MCF 10A (cell line): Measurements from ENCODE around the gene SOX5. TPM values are rescaled to one million over a fixed set of nuclear protein-coding genes. Genes with fewer than 3 reads are reported as not detected.

ENCODE experiments used
- BruUV-seq: library from RNA; stranded (reverse); fragments of 400-500 nt; replicated peaks from 2 replicates; lab custom pipeline; 2021; lab: Mats Ljungman, UMichigan
- CTCF ChIA-PET: fragments of 300-600 bp; sonication (Branson Sonifier 250); formaldehyde crosslinking; extraction: SDS; loops from one replicate; lab custom pipeline; 2021; ENCODE audit warnings: antibody characterized with exemption, inconsistent platforms; lab: Yijun Ruan, JAX
- POLR2A ChIA-PET: fragments of 300-600, 350-650 bp; sonication (Branson Sonifier 250); formaldehyde crosslinking; extraction: SDS; loops from one replicate; lab custom pipeline; 2020; ENCODE audit warnings: antibody characterized with exemption, inconsistent platforms; lab: Yijun Ruan, JAX
- DNase-seq: peaks from one replicate; pipeline ENCODE4 v3.0.0-alpha.2; 2018; ENCODE audit not compliant: unreplicated experiment
- H3K27ac Mint-ChIP-seq: one replicate; pipeline ENCODE4 v1.8.0; 2022; ENCODE audit warnings: mild to moderate bottlenecking, low read depth, mixed read lengths; ENCODE audit not compliant: unreplicated experiment
- H3K27me3 Mint-ChIP-seq: one replicate; pipeline ENCODE4 v1.8.0; 2022; ENCODE audit warnings: mixed read lengths; ENCODE audit not compliant: insufficient read depth, unreplicated experiment
- H3K36me3 Mint-ChIP-seq: one replicate; pipeline ENCODE4 v1.8.0; 2022; ENCODE audit warnings: mild to moderate bottlenecking, moderate library complexity, mixed read lengths; ENCODE audit not compliant: insufficient read depth, unreplicated experiment
- H3K4me1 Mint-ChIP-seq: one replicate; pipeline ENCODE4 v1.8.0; 2022; ENCODE audit warnings: mixed read lengths; ENCODE audit not compliant: insufficient read depth, unreplicated experiment
- H3K4me3 Mint-ChIP-seq: one replicate; pipeline ENCODE4 v1.8.0; 2022; ENCODE audit warnings: mild to moderate bottlenecking, moderate library complexity, mixed read lengths; ENCODE audit not compliant: unreplicated experiment
- H3K9me3 Mint-ChIP-seq: one replicate; pipeline ENCODE4 v1.8.0; 2022; ENCODE audit warnings: mixed read lengths; ENCODE audit not compliant: unreplicated experiment
- intact Hi-C: fragments of 100-400 bp; cut with micrococcal nuclease; formaldehyde crosslinking; loops from 2 replicates; pipeline ENCODE4 v1.14.1; 2022
- total RNA-seq: library from RNA; stranded (reverse); gene quantifications from 2 replicates; pipeline ENCODE4 v1.2.3, GENCODE V29; 2022
- TF ChIP-seq, protein P1 (sequence below): fragments of 200-600 bp; IDR thresholded peaks from one replicate; pipeline ENCODE4 v1.8.0; 2022; ENCODE audit warnings: antibody characterized with exemption, mild to moderate bottlenecking; ENCODE audit not compliant: unreplicated experiment

Gene SOX5
- total RNA-seq, 1 experiment from 2014 or later, result 0.91 TPM

DNA sequence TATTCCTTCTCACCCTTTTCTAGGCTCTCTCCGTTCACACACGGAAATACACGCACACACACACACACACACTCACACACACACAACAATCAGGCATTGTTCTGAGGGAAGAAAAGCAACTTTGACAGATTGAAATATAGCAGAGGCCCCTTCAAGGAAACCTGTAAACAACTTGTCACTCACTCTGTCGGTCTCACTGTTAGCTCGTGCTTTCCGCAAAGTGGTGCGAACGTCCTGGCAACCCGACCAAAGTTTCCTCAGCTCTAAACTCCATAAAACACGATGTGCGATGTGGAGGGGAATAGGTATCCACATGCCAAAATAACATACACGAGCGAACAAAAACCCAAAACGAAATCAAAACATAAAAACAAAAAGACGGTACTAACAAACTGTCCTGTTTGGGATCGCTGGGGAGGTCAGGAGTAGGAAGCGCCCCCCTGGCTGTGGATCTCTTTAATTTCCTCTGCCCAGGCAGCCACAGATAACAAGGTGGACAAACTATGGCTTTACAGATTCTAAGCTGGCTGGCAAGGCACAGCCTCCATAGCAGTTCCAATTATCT, 822 bp upstream of the SOX5 start:
- TF ChIP-seq, protein P1, sequence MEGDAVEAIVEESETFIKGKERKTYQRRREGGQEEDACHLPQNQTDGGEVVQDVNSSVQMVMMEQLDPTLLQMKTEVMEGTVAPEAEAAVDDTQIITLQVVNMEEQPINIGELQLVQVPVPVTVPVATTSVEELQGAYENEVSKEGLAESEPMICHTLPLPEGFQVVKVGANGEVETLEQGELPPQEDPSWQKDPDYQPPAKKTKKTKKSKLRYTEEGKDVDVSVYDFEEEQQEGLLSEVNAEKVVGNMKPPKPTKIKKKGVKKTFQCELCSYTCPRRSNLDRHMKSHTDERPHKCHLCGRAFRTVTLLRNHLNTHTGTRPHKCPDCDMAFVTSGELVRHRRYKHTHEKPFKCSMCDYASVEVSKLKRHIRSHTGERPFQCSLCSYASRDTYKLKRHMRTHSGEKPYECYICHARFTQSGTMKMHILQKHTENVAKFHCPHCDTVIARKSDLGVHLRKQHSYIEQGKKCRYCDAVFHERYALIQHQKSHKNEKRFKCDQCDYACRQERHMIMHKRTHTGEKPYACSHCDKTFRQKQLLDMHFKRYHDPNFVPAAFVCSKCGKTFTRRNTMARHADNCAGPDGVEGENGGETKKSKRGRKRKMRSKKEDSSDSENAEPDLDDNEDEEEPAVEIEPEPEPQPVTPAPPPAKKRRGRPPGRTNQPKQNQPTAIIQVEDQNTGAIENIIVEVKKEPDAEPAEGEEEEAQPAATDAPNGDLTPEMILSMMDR, result no peak
- no peaks in the 10 kb centered on the region for H3K36me3 Mint-ChIP-seq
- ChIA-PET CTCF (interaction anchor here (0.6 to 1.2 kb wide), 2 partner anchors 659 to 746 kb away, joined by 3 to 4 read pairs; no protein-coding TSS in a partner anchor), POLR2A (interaction anchor here (0.7 kb wide), 1 partner anchor 292 kb away, joined by 4 read pairs; no protein-coding TSS in a partner anchor)
- no peaks in the 10 kb centered on the region for H3K4me1 Mint-ChIP-seq
- no peak overlapping the region for H3K27ac Mint-ChIP-seq
- H3K4me3 Mint-ChIP-seq, result no peak overlapping the region
- peaks cover 17% of the 10 kb centered on the region for H3K27me3 Mint-ChIP-seq
- DNase-seq, result no peak
- no peaks in the 10 kb centered on the region for H3K9me3 Mint-ChIP-seq
- BruUV-seq, result no TSS peak
- intact Hi-C loops, result no loop called here

GRCh38 chr12:23948291-23948690, 1.2 kb downstream of the SOX5 start:
- no peak overlapping the region for H3K27ac Mint-ChIP-seq
- H3K4me1 Mint-ChIP-seq, result no peaks in the 10 kb centered on the region
- CTCF ChIA-PET, result interaction anchor here (0.6 kb wide), 2 partner anchors 207 to 270 kb away, joined by 3 read pairs; no protein-coding TSS in a partner anchor
- no peaks in the 10 kb centered on the region for H3K36me3 Mint-ChIP-seq
- no peak for DNase-seq
- POLR2A ChIA-PET, result no interaction called here
- no peaks in the 10 kb centered on the region for H3K9me3 Mint-ChIP-seq
- BruUV-seq, result no TSS peak
- intact Hi-C loops, result no loop called here
- H3K4me3 Mint-ChIP-seq, result no peak overlapping the region
- peaks cover 21% of the 10 kb centered on the region for H3K27me3 Mint-ChIP-seq
- TF ChIP-seq, protein P1, result no peak

DNA sequence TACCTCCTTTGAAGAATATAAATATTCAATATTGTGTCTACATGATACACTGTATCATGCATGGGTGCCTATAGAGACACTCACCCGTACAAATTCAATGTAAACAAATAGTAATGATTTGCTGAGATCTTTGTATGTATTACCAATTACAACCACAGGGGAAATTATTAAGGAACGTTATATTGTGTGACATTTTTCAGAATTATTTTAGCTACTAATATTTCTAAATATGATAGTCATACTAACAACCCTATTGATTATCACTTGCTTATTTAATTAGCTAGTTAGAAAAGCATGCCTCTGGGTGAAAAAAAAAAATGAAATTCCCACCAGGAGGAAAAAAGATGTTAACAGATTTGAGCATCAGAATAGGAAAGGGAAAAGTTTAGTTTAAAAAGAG, 2.1 kb downstream of the SOX5 start:
- intact Hi-C loops, result no loop called here
- CTCF ChIA-PET, result interaction anchor here (0.6 kb wide), 1 partner anchor 1112 kb away, joined by 3 read pairs; no protein-coding TSS in a partner anchor
- Mint-ChIP-seq H3K9me3 (no peaks in the 10 kb centered on the region), H3K27ac (no peak overlapping the region), H3K36me3 (no peaks in the 10 kb centered on the region), H3K4me1 (no peaks in the 10 kb centered on the region), H3K4me3 (no peak overlapping the region), H3K27me3 (peaks cover 30% of the 10 kb centered on the region)
- DNase-seq, result no peak
- POLR2A ChIA-PET, result no interaction called here
- TF ChIP-seq, protein P1, result no peak
- BruUV-seq, result no TSS peak

DNA sequence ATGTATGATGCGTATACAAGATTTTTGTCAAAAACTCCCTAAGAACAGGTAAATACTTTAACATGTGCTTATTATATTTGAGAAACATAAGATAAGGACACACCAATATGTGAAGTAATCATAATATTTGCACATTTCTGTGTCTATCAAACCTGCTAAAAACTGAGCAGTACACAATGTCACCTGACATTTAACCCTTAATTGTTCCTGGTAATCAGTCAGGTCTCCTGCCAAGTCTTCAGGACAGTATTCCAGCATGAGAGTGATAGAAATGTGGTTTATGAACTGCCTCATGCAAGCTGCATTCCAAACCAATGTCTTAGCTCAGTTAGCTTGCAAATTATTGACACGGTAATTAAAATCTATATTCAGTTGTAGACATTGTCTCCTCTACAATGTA, 4.2 kb downstream of the SOX5 start:
- no TSS peak for BruUV-seq
- intact Hi-C loops, result no loop called here
- H3K4me3 Mint-ChIP-seq, result no peak overlapping the region

More for the DNA sequence above, 4.2 kb downstream of the SOX5 start:
- Mint-ChIP-seq H3K27me3 (peaks cover 51% of the 10 kb centered on the region), H3K9me3 (no peaks in the 10 kb centered on the region), H3K4me1 (no peaks in the 10 kb centered on the region), H3K36me3 (no peaks in the 10 kb centered on the region), H3K27ac (no peak overlapping the region)
- DNase-seq, result no peak
- TF ChIP-seq, protein P1, result no peak
- ChIA-PET POLR2A (no interaction called here), CTCF (no interaction called here)
